ENCODE results near the gene TMTC1. TPM values are rescaled to one million over a fixed set of nuclear protein-coding genes. Genes with fewer than 3 reads are reported as not detected.
"Not testable (repeated sequence)": the region's sequence is repeated elsewhere in the genome, so short reads cannot be mapped to it uniquely, and the experiment has no call there.

Gene TMTC1
- polyA plus RNA-seq, 6 donors from 2014 or later = not detected

GRCh38 chr12:29650371-29650770, 133.4 kb downstream of the TMTC1 start:
- ATAC-seq (ENCODE audit: low read depth in 2 of 2) (no peak), DNase-seq (no peak)
- no peaks in the 10 kb centered on the region for H3K4me1 Mint-ChIP-seq
- peaks cover 0 to 4% (median 0%) of the 10 kb centered on the region in 7 donors for H3K9me3 Mint-ChIP-seq
- no peak overlapping the region for H3K27ac Mint-ChIP-seq
- H3K36me3 Mint-ChIP-seq = no peaks in the 10 kb centered on the region
- H3K4me3 Mint-ChIP-seq = no peak overlapping the region
- peaks cover 0 to 5% (median 0%) of the 10 kb centered on the region in 3 donors for H3K27me3 Mint-ChIP-seq

GRCh38 chr12:29649722-29650121, 134.0 kb downstream of the TMTC1 start:
- Mint-ChIP-seq H3K4me1 (no peaks in the 10 kb centered on the region), H3K27ac (no peak overlapping the region), H3K9me3 (peaks cover 0 to 4% (median 0%) of the 10 kb centered on the region in 7 donors), H3K36me3 (no peaks in the 10 kb centered on the region), H3K4me3 (no peak overlapping the region), H3K27me3 (peaks cover 0 to 5% (median 0%) of the 10 kb centered on the region in 3 donors)
- DNase-seq (no peak), ATAC-seq (ENCODE audit: low read depth in 2 of 2) (no peak)

DNA sequence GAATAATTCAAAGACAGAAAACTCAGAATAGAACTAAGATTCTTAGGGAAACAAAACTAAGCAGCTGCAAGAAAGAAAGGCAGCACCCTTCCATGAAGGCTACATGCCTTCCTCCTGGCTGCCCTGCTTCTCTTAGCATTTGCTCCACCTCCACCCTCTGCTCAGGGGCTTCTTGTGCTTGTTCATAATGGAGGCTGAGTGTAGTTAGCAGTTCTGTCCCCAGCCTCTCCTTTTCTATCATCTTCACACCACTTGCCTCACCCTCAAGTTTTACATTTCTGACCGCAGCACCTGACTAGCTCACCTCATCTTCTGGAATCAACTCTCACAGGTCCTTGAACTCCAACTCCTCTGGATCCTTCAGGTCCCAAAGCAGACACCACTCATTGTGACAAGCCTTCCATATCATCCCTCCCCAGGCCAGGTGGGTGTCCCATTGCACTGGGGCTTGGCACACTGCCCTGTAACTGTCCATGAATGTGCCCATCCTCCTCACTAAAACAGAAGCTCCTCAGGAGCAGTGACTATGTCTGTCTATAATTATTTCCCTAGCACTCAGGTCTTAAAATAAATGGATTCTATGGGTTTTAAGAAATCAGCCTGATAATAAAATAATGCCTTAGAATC, 139.1 kb downstream of the TMTC1 start:
- no peak for DNase-seq
- Mint-ChIP-seq H3K27me3 (no peaks in the 10 kb centered on the region), H3K27ac (no peak overlapping the region), H3K4me3 (no peak overlapping the region), H3K4me1 (no peaks in the 10 kb centered on the region), H3K36me3 (peaks cover 0 to 5% of the 10 kb centered on the region in 2 donors), H3K9me3 (peaks cover 0 to 19% (median 0%) of the 10 kb centered on the region in 7 donors)
- no peak for ATAC-seq (ENCODE audit: low read depth in 2 of 2)

DNA sequence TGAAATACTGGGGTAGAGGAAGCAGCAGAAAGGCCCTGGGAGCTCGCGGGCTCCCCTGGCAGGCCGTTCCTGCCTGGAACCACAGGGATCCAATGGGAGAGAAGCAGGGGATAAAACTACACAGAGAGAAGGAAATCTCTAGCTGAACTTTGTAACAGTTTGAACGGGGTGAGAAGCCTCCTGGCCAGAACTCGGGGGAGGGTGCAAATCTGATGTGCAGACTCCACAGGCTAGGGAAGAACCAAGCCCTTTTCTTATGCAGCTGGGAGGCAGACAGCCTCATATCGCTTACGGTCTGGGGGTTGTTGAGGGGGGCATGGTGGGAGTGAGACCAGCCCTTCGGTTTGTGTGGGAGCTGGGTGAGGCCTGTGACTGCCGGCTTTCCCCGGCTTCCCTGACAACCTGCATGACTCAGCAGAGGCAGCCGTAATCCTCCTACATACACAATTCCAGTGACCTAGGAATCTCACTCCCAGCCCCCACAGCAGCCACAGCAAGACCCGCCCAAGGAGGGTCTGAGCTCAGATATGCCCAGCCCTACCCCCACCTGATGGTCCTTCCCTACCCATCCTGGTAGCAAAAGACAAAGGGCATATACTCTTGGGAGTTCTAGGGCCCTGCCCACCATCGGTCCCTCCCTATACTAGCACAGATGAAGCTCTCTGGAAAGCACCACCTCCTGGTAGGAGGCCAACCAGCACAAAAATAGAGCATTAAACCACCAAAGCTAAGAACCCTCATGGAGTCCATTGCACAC, 143.0 kb downstream of the TMTC1 start:
- no peak for DNase-seq
- peaks cover 0 to 6% of the 10 kb centered on the region in 2 donors for H3K36me3 Mint-ChIP-seq
- no peak for ATAC-seq (ENCODE audit: low read depth in 2 of 2)
- H3K27ac Mint-ChIP-seq = no peak overlapping the region
- H3K4me1 Mint-ChIP-seq = no peaks in the 10 kb centered on the region
- peaks cover 0 to 15% (median 1%) of the 10 kb centered on the region in 7 donors for H3K9me3 Mint-ChIP-seq
- no peak overlapping the region for H3K4me3 Mint-ChIP-seq
- no peaks in the 10 kb centered on the region for H3K27me3 Mint-ChIP-seq

GRCh38 chr12:29639893-29640495, 143.7 kb downstream of the TMTC1 start:
- no peaks in the 10 kb centered on the region for H3K27me3 Mint-ChIP-seq
- DNase-seq (no peak), ATAC-seq (ENCODE audit: low read depth in 2 of 2) (no peak)
- H3K4me3 Mint-ChIP-seq = no peak overlapping the region
- peaks cover 0 to 15% (median 1%) of the 10 kb centered on the region in 7 donors for H3K9me3 Mint-ChIP-seq
- H3K36me3 Mint-ChIP-seq = peaks cover 0 to 6% of the 10 kb centered on the region in 2 donors
- no peak overlapping the region for H3K27ac Mint-ChIP-seq
- H3K4me1 Mint-ChIP-seq = no peaks in the 10 kb centered on the region

GRCh38 chr12:29638528-29638927, 145.2 kb downstream of the TMTC1 start:
- no peaks in the 10 kb centered on the region for H3K4me1 Mint-ChIP-seq
- no peak overlapping the region for H3K27ac Mint-ChIP-seq
- H3K9me3 Mint-ChIP-seq = peaks cover 0 to 15% (median 1%) of the 10 kb centered on the region in 7 donors
- ATAC-seq (ENCODE audit: low read depth in 2 of 2) (no peak), DNase-seq (no peak)
- no peaks in the 10 kb centered on the region for H3K27me3 Mint-ChIP-seq
- peaks cover 0 to 6% of the 10 kb centered on the region in 2 donors for H3K36me3 Mint-ChIP-seq
- no peak overlapping the region for H3K4me3 Mint-ChIP-seq

DNA sequence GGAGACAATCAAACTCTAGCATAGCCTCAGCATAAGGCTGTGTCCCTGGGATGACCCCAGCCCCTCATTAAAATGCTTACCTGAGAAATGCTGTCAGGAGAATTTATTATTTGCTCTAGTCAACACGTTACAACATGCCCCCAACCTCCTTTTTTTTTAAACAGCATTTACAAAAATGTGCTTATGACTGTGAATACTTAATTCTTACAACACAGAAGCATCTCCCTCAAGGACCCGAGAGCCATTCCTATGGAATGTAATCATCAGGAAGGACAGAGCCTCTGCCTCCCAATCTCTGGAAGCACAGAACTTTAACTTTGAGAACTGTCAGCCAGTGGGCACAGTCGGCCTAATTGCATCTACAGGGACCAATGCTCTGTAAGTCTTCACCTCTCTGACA, 149.7 kb downstream of the TMTC1 start:
- Mint-ChIP-seq H3K27ac (no peak overlapping the region), H3K27me3 (no peaks in the 10 kb centered on the region), H3K4me3 (no peak overlapping the region), H3K36me3 (no peaks in the 10 kb centered on the region), H3K9me3 (peaks cover 0 to 5% (median 3%) of the 10 kb centered on the region in 7 donors), H3K4me1 (no peaks in the 10 kb centered on the region)
- DNase-seq (no peak), ATAC-seq (ENCODE audit: low read depth in 2 of 2) (no peak)

GRCh38 chr12:29630164-29630563, 153.6 kb downstream of the TMTC1 start:
- not testable (repeated sequence) for H3K27me3 Mint-ChIP-seq; DNase-seq; H3K36me3 Mint-ChIP-seq; H3K4me3 Mint-ChIP-seq; H3K4me1 Mint-ChIP-seq; ATAC-seq (ENCODE audit: low read depth in 2 of 2); H3K27ac Mint-ChIP-seq
- peaks cover 0 to 12% (median 7%) of the 10 kb centered on the region in 7 donors for H3K9me3 Mint-ChIP-seq

GRCh38 chr12:29627221-29627620, 156.5 kb downstream of the TMTC1 start:
- DNase-seq = no peak
- no peaks in the 10 kb centered on the region for H3K4me1 Mint-ChIP-seq
- no peaks in the 10 kb centered on the region for H3K27me3 Mint-ChIP-seq
- H3K9me3 Mint-ChIP-seq = peaks cover 0 to 12% (median 9%) of the 10 kb centered on the region in 7 donors
- H3K27ac Mint-ChIP-seq = no peak overlapping the region
- no peaks in the 10 kb centered on the region for H3K36me3 Mint-ChIP-seq
- H3K4me3 Mint-ChIP-seq = no peak overlapping the region
- no peak for ATAC-seq (ENCODE audit: low read depth in 2 of 2)

- Mint-ChIP-seq H3K27me3 (peaks cover 0 to 6% (median 0%) of the 10 kb centered on the region in 3 donors), H3K4me1 (no peaks in the 10 kb centered on the region), H3K27ac (no peak overlapping the region), H3K9me3 (peaks cover 0 to 12% (median 9%) of the 10 kb centered on the region in 7 donors), H3K4me3 (no peak overlapping the region), H3K36me3 (no peaks in the 10 kb centered on the region)
- ATAC-seq (ENCODE audit: low read depth in 2 of 2) = no peak
- no peak for DNase-seq
These were observed 158.3 kb downstream of the TMTC1 start for GRCh38 chr12:29625359-29625953.

DNA sequence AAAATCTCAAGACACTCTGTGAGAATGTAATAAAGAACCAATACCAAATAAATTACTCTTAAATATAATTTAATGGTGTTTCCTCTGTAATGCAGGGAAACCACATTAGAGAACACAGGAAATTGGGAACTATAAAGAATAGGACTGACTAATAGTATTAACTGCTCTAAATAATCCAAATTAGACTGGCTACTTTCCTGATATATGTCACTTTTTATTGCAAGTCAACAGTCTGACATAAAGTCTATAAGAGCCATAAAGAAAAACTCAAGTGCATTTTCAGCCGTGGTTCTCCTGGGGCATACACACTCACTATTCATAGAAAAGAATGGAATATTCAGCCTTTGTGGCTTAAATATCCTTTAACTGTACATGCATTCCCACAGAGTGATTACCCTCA, 161.5 kb downstream of the TMTC1 start:
- no peaks in the 10 kb centered on the region for H3K36me3 Mint-ChIP-seq

GRCh38 chr12:29620030-29620429, 163.7 kb downstream of the TMTC1 start:
- DNase-seq = no peak
- H3K4me1 Mint-ChIP-seq = no peaks in the 10 kb centered on the region

More for the DNA sequence above, 161.5 kb downstream of the TMTC1 start:
- no peak overlapping the region for H3K27ac Mint-ChIP-seq
- DNase-seq (no peak), ATAC-seq (ENCODE audit: low read depth in 2 of 2) (no peak)
- no peaks in the 10 kb centered on the region for H3K4me1 Mint-ChIP-seq
- H3K4me3 Mint-ChIP-seq = no peak overlapping the region
- H3K27me3 Mint-ChIP-seq = peaks cover 0 to 8% (median 3%) of the 10 kb centered on the region in 3 donors
- H3K9me3 Mint-ChIP-seq = peaks cover 0 to 9% (median 0%) of the 10 kb centered on the region in 7 donors

GRCh38 chr12:29617407-29617803, 166.3 kb downstream of the TMTC1 start:
- H3K4me3 Mint-ChIP-seq = no peak overlapping the region
- H3K4me1 Mint-ChIP-seq = no peaks in the 10 kb centered on the region
- no peaks in the 10 kb centered on the region for H3K36me3 Mint-ChIP-seq
- DNase-seq = no peak
- ATAC-seq (ENCODE audit: low read depth in 2 of 2) = no peak
- H3K27ac Mint-ChIP-seq = no peak overlapping the region
- H3K27me3 Mint-ChIP-seq = peaks cover 0 to 8% (median 4%) of the 10 kb centered on the region in 3 donors
- H3K9me3 Mint-ChIP-seq = peaks cover 0 to 6% (median 0%) of the 10 kb centered on the region in 7 donors

More at GRCh38 chr12:29620030-29620429, 163.7 kb downstream of the TMTC1 start:
- no peak for ATAC-seq (ENCODE audit: low read depth in 2 of 2)
- peaks cover 0 to 6% (median 2%) of the 10 kb centered on the region in 7 donors for H3K9me3 Mint-ChIP-seq
- no peak overlapping the region for H3K4me3 Mint-ChIP-seq
- no peak overlapping the region for H3K27ac Mint-ChIP-seq
- H3K27me3 Mint-ChIP-seq = peaks cover 0 to 8% (median 4%) of the 10 kb centered on the region in 3 donors
- H3K36me3 Mint-ChIP-seq = no peaks in the 10 kb centered on the region
